ENCODE data around the gene GSG1L.

GRCh38 chr16:27902551-27902950 is 161.0 kb downstream of the GSG1L start:
- TF ChIP-seq CTCF (IDR thresholded peaks at IDR 0.05; ENCODE audit: insufficient read depth, low read length) (no peak), SPI1 (IDR thresholded peaks at IDR 0.05; ENCODE audit: borderline replicate concordance, low read depth) (no peak), POLR2AphosphoS5 (IDR thresholded peaks at IDR 0.05; ENCODE audit: low read depth) (no peak)

Measured in HL-60 (cell line).